NCI-H2171 treated with DMSO at 0.1 percent for 48 hours (cell line): Measurements from ENCODE around the gene ALG12.

Experiments used
- DNase-seq: peaks from one replicate; lab custom pipeline; 2025; lab: John Stamatoyannopoulos, UW

ALG12 gene

GRCh38 chr22:49911881-49912625 is 6.2 kb downstream of the ALG12 start:
- no peak for DNase-seq

DNA sequence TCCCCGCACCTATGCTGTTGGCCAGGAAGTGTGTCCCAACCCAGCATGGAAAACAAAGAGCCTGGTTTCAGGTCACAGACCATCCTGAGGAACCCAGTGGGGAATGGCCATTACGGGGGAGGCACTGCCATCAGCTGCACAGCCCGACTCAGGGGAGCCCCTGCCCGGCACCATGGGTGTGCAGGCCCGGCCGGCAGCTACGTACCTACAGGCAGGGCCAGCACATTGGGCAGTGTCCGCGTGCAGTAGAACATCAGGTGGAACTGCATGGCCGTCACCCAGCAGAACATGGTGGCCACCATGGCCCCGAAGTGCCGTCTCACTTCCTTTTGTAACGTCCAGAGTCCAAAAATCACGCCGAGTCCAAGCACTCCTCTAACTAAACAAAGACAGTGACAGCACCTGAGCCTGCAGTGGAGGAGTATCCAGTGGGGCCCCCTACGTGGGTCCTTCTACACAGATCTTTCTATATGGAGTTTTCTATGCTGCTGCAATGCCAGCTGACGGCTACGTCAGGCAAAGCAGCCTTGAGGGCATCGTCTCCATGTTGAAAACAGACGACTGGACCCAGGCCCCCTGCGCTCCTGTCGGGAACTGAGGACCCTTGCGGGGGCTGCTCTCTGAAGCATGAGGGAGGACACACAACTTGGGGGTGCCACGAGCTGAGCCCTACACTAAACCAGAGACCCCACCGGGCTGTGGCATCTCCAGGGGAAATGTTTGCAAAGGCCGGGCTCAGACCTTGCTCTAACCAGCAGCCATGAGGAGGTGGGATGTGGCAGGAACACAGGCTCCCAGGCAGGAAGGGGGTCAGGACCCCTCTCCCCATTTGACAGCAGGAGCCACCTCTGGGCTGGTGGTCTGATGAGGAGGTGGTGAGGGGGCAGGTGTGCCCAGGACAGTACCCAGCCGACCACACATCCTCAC is 7.7 kb downstream of the ALG12 start:
- no peak for DNase-seq

- DNase-seq: no peak
These were observed 8.6 kb downstream of the ALG12 start for GRCh38 chr22:49909476-49910205.

GRCh38 chr22:49907807-49908206 is 10.4 kb downstream of the ALG12 start:
- DNase-seq: no peak

DNA sequence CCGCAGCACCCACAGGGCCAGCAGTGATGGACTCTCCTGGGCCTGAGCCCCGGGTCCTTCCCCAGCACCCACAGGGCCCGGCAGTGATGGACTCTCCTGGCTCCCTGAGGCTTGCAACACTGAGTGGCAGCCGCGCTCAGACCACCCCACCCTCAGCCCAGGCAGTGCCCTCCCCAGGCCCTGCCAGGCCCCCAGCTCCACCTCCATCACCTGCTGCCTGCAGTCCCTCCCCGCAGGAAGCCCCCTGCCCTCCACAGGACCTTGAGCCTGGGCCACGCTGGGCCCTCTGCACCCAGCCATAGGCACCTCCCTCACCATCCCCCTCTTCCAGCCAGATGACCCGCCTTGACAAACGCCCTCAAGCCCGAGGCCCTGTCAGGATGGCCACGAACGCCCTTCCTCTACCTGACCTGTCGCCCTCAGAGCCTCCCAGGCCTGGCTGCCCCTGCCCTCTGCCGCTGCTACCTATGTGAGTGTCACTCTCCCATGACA is 11.4 kb downstream of the ALG12 start:
- no peak for DNase-seq

DNA sequence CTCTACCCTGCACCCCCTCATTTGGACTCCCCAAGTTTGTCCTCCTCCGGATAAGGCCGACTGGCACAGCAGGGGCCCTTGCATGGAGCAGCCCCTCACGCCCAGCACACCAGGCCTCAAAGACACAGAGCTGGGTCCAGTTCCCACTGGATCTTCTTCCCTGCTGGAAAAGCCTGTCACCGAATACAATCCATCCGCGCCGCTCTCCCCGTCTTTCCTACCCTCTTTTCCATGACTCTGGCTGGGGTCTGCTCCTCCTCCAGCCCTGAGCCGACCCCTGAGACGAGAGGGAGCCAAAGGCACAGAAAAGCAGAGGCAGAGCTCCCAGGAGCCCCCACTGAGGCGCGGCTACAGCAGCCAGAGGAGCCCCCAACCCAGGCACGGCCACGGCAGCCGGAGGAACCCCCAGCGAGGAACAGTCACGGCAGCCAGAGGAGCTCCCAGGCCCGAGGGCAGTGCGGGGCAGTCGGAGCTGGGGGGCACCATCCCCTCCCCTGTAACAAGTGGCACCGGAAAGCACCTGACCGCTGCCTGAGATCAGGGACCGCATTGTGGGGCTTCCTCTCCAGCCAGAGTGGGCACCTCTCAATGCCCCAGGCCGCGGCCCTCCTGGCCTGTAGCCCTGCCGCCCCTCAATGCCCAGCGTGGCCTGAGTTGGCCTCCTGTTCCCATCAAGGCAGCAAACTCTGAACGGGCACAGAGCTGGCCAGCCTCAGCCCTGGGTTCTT is 12.0 kb downstream of the ALG12 start:
- DNase-seq: no peak

- DNase-seq: no peak
These were observed 12.8 kb downstream of the ALG12 start for GRCh38 chr22:49905465-49905864.

DNA sequence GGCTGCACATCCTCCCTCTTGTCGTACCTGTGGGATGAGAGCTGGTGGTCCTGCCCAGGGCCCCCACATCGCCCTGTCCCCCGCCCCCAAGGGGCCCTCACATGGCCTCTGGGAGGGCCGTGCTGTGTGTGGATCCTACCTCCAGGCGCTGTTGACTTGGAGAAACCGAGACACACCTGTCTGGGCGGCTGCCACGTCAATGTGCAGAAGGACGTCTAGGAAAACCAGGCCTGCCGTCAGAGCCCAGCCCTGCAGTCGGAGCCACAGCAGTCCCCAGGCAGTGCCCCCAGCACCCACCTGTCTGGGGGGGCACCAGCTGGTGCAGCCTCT is 14.2 kb downstream of the ALG12 start:
- DNase-seq: no peak

- DNase-seq: no peak
These were observed 14.8 kb downstream of the ALG12 start for GRCh38 chr22:49903322-49904039.

GRCh38 chr22:49901457-49901856 is 16.8 kb downstream of the ALG12 start:
- DNase-seq: no peak

GRCh38 chr22:49900441-49901230 is 17.6 kb downstream of the ALG12 start:
- no peak for DNase-seq

DNA sequence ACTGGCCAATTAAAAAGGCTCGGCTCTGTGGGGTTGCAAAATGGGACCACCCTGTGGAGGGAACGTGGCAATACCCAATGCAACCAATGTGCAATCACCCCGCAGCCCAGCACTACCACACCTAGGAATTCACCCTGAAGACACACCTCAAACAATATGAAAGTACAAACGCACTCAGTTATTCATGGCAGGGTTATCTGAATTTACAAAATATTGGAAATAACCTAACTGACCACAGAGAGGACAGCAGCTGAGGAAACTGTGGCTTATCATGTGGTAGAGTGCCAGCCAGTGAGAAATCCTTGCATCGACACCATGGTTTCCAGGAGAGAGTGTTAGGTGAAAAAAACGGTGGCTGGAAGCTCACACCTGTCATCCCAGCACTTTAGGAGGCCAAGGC is 18.7 kb downstream of the ALG12 start:
- no peak for DNase-seq

DNA sequence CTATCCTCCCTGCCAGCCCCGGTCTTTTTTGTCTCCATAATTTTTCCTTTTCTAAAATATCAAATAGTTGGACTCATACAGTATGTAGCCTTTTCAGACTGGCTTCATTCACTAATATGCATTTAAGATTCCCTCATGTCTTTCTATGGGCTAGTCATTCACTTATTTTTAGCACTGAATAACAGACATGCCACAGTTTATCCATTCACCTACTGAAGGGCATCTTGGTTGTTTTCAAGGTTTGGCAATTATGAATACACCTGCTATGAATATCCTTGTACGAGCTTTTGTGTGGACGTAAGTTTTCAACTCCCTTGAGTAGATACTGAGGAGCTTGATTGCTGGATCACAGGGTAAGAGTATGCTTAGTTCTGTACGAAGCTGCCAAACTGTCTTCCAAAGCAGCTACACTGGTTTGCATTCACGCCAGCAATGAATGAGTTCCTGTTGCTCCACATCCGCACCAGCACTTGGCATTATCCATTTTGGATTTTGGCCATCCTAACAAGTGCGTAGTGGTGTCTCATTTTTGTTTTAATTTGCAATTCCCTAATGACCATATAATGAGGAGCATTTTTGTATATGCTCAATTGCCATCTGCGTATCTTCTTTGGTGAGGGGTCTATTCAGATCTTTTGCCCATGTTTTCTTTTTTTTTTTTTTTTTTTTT is 21.1 kb downstream of the ALG12 start:
- DNase-seq: no peak

DNA sequence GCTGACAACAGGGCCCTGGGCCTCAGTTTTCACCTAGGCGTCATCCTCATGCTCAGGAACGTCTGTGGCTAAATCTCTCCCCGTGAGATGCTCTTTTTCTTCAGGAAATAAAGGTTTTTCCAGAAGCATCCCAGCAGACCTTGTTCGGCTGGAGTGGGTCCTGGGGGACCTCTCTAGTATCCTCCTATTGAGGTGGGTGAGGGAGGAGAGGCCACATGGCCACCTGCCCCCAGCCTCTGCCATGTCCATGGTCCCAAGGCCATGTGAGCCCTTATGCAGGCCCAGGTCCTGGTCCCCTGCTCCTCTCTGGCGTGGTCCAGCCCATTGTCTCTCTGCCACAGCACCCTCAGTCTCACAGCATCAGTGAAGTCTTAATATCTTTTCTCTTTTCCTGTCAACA is 22.0 kb downstream of the ALG12 start:
- no peak for DNase-seq

DNA sequence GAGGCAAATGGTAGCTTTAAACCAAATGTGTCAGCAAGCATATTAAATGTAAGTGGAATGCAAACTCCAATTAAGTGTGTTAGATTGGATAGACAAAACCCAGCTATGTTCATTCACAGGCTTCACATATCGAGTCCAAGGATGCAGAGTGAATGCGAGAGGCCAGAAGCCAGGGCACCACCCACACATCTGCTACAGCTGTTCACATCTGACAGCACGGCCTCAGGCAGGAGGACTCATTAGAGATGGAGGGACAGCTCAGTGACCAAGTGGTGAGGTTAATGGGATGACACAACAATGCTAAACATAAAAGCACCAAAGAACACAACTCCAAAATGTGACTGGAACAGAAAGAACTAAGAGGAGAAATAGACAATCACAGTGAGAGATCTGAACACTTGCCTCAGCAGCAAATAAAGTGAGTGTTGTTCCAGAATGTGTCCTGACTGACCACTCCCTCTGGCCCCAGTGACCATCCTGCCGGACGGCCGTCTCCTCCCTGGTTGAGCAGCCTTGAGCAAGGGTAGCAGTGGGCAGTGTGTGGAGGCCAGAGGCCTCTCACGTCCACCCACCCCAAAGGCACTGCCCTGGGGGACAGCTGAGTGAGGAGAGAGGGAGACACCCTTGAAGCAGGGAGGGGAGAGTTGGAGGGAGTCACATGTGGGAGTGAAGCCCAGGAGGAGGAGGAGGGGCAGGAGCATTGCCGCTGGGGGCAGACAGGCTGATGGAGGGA is 23.8 kb downstream of the ALG12 start:
- no peak for DNase-seq

- DNase-seq: no peak
These were observed 25.2 kb downstream of the ALG12 start for GRCh38 chr22:49893025-49893424.

DNA sequence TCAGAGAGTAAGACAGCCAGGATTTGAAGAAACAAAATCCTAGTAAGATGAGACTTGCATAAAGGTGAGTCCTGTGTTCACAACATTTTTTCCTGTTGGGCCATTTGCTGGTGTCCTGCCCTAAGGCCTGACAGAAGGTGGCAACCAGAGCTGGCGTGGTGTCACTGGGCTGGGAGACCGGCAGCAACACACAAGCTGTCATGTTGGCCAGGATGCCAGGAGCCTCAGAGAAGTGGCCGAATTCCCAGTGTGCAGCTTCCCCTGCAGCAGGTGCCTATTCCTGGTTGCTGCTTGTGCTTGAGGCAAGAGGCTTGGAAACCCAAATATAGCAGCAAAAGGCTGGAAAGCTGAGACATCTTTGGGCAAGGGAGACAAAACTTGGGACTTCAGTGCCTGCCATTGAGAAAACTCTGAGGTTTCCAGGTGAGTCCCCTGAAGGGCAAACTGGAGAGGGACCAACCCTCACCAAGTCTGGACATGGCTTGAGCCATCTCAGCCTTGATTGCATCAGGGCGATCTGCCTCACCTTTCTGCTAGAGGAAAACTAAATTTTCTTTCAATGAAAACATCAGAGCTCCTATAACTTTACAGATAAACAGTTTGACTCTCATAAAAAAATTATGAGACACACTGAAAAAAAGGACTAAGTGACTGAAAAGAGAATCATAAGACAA is 25.9 kb downstream of the ALG12 start:
- no peak for DNase-seq

- no peak for DNase-seq
These were observed 29.2 kb downstream of the ALG12 start for GRCh38 chr22:49889071-49889470.

- peak; percentile 12 for DNase-seq
These were observed 30.5 kb downstream of the ALG12 start for GRCh38 chr22:49887702-49888101.
